Natural killer cell (primary cell): ENCODE results near the gene NFKBIB. TPM values are rescaled to one million over a fixed set of nuclear protein-coding genes. Genes with fewer than 3 reads are reported as not detected.

Experiments used
- ATAC-seq, 3 donors: fragments of 150-1000 bp in 2 of 3; fragments of 200-7000 bp in 1 of 3; cut with Tn5 transposase; 1 replicate in 1 of 3; 2 replicates in 2 of 3; pipeline ENCODE4 v1.10.0; 2021; ENCODE audit warnings: mild to moderate bottlenecking in 2 of 3, moderate library complexity in 2 of 3
- DNase-seq, 2 donors: peaks; one replicate each; pipeline versions ENCODE4 v3.0.0 to v3.0.0-alpha.2; 2013 to 2021; ENCODE audit warnings: mixed read lengths in 1 of 2
- H3K27ac ChIP-seq: one replicate; pipeline ENCODE4 v1.5.1; 2013; ENCODE audit warnings: mild to moderate bottlenecking, low read length
- H3K27me3 ChIP-seq: one replicate; pipeline ENCODE4 v1.6.1; 2013; ENCODE audit warnings: low read length; ENCODE audit not compliant: control insufficient read depth, insufficient read depth
- H3K36me3 ChIP-seq: one replicate; pipeline ENCODE4 v1.6.1; 2013; ENCODE audit warnings: low read length; ENCODE audit not compliant: control insufficient read depth, insufficient read depth
- H3K4me1 ChIP-seq: one replicate; pipeline ENCODE4 v1.6.1; 2013; ENCODE audit warnings: low read length; ENCODE audit not compliant: control insufficient read depth, insufficient read depth
- H3K4me3 ChIP-seq: one replicate; pipeline ENCODE4 v1.5.1; 2013; ENCODE audit warnings: low read length
- H3K9me3 ChIP-seq: one replicate; pipeline ENCODE4 v1.6.1; 2013; ENCODE audit warnings: low read length; ENCODE audit not compliant: control insufficient read depth, insufficient read depth
- H3K27ac Mint-ChIP-seq, 2 donors: one replicate each; pipeline ENCODE4 v1.8.0; 2022; ENCODE audit warnings: mild to moderate bottlenecking in 2 of 2, mixed read lengths in 2 of 2, moderate library complexity in 1 of 2
- H3K27me3 Mint-ChIP-seq, 2 donors: one replicate each; pipeline ENCODE4 v1.8.0; 2022; ENCODE audit warnings: low read depth in 2 of 2, mixed read lengths in 2 of 2
- H3K36me3 Mint-ChIP-seq: one replicate; pipeline ENCODE4 v1.8.0; 2022; ENCODE audit warnings: mixed read lengths
- H3K4me1 Mint-ChIP-seq, 2 donors: one replicate each; pipeline ENCODE4 v1.8.0; 2022; ENCODE audit warnings: mixed read lengths in 2 of 2
- H3K4me3 Mint-ChIP-seq: one replicate; pipeline ENCODE4 v1.8.0; 2022; ENCODE audit warnings: mild to moderate bottlenecking, moderate library complexity, mixed read lengths
- H3K9me3 Mint-ChIP-seq, 2 donors: one replicate each; pipeline ENCODE4 v1.8.0; 2022; ENCODE audit warnings: mixed read lengths in 2 of 2
- CTCF ChIP-seq: fragments of 200-600 bp; IDR thresholded peaks from one replicate; pipeline ENCODE4 v1.8.0; 2022; ENCODE audit warnings: antibody characterized with exemption
- WGBS: methylation state at CpG from one replicate; pipeline ENCODE4 v1.1.7; 2013; ENCODE audit warnings: missing lambda C conversion rate; ENCODE audit not compliant: insufficient coverage; 5-methylcytosine and 5-hydroxymethylcytosine counted together
- intact Hi-C: fragments of 100-400 bp; cut with micrococcal nuclease; formaldehyde crosslinking; loops from one replicate; pipeline ENCODE4 v1.14.2; 2022
- total RNA-seq, 4 donors: library from RNA; stranded (reverse); fragments of 120-200 nt in 1 of 4; gene quantifications; one replicate each; pipeline versions ENCODE4 v1.2.3 to v1.2.4, GENCODE V29; 2013 to 2022

NFKBIB gene
- total RNA-seq, 3 donors from 2014 or later (not counting 1 experiment from before 2014, with no cell fraction given), result 78.0 to 125 (median 118) TPM

- no peak overlapping the region for H3K4me3 ChIP-seq
- Mint-ChIP-seq H3K4me3 (no peak overlapping the region), H3K27ac (no peak overlapping the region), H3K36me3 (no peaks in the 10 kb centered on the region), H3K27me3 (peaks cover 8 to 13% of the 10 kb centered on the region in 2 donors), H3K4me1 (peaks cover 6 to 20% of the 10 kb centered on the region in 2 donors), H3K9me3 (no peaks in the 10 kb centered on the region)
- no peak for DNase-seq
- H3K36me3 ChIP-seq, result no peaks in the 10 kb centered on the region
- H3K27me3 ChIP-seq, result peaks cover 2% of the 10 kb centered on the region
- TF ChIP-seq CTCF, result no peak
- peaks cover 18% of the 10 kb centered on the region for H3K4me1 ChIP-seq
- WGBS, result 75% methylated on average over 4 of the region's 4 CpGs
- H3K9me3 ChIP-seq, result no peaks in the 10 kb centered on the region
- no peak overlapping the region for H3K27ac ChIP-seq
- no peak for ATAC-seq
- intact Hi-C loops, result no loop called here
These were observed 53.9 kb downstream of the NFKBIB start for GRCh38 chr19:38953677-38954076.

- Mint-ChIP-seq H3K27ac (no peak overlapping the region), H3K27me3 (peaks cover 8 to 13% of the 10 kb centered on the region in 2 donors), H3K36me3 (no peaks in the 10 kb centered on the region), H3K4me3 (no peak overlapping the region), H3K9me3 (no peaks in the 10 kb centered on the region), H3K4me1 (peaks cover 6 to 7% of the 10 kb centered on the region in 2 donors)
- Histone ChIP-seq H3K27ac (no peak overlapping the region), H3K4me1 (peaks cover 5% of the 10 kb centered on the region), H3K4me3 (no peak overlapping the region), H3K27me3 (no peaks in the 10 kb centered on the region), H3K36me3 (no peaks in the 10 kb centered on the region), H3K9me3 (no peaks in the 10 kb centered on the region)
- no peak for TF ChIP-seq CTCF
- no peak for DNase-seq
- intact Hi-C loops, result no loop called here
- 93% methylated on average over 2 of the region's 2 CpGs for WGBS
- ATAC-seq, result no peak
These were observed 56.5 kb downstream of the NFKBIB start for GRCh38 chr19:38956264-38956663.

GRCh38 chr19:38958301-38958700 is 58.5 kb downstream of the NFKBIB start:
- Mint-ChIP-seq H3K27me3 (peaks cover 0 to 7% of the 10 kb centered on the region in 2 donors), H3K9me3 (no peaks in the 10 kb centered on the region), H3K27ac (no peak overlapping the region), H3K4me3 (no peak overlapping the region), H3K4me1 (peaks cover 5 to 8% of the 10 kb centered on the region in 2 donors), H3K36me3 (no peaks in the 10 kb centered on the region)
- Histone ChIP-seq H3K27me3 (no peaks in the 10 kb centered on the region), H3K9me3 (no peaks in the 10 kb centered on the region), H3K36me3 (no peaks in the 10 kb centered on the region), H3K4me1 (peaks cover 3% of the 10 kb centered on the region), H3K27ac (no peak overlapping the region), H3K4me3 (no peak overlapping the region)
- DNase-seq (no peak), ATAC-seq (no peak)
- no peak for TF ChIP-seq CTCF
- intact Hi-C loops, result no loop called here
- WGBS, result 88% methylated on average over 2 of the region's 2 CpGs

Other genes starting within 250 kb of the NFKBIB start
- 10 to 100 TPM in 2 of 3 donors, 1 to 10 TPM in 1; 7.4 to 51.0 (median 26.7) TPM for gene CAPN12, start 155.5 kb upstream of the NFKBIB start, total RNA-seq
- not detected for gene LGALS7, start 126.5 kb upstream of the NFKBIB start, total RNA-seq
- gene LGALS7B, start 110.8 kb upstream of the NFKBIB start, total RNA-seq, result not detected
- 1 to 10 TPM; 4.2 to 4.8 (median 4.6) TPM for gene LGALS4, start 87.0 kb upstream of the NFKBIB start, total RNA-seq
- gene ECH1, start 68.2 kb upstream of the NFKBIB start, total RNA-seq, result 100 to 1,000 TPM; 114 to 145 (median 119) TPM
- 100 to 1,000 TPM; 636 to 800 (median 702) TPM for gene HNRNPL, start 50.0 kb upstream of the NFKBIB start, total RNA-seq
- 10 to 100 TPM; 59.7 to 65.6 (median 59.7) TPM for gene RINL, start 21.7 kb upstream of the NFKBIB start, total RNA-seq
- gene SIRT2, start 351 bp upstream of the NFKBIB start, total RNA-seq, result 100 to 1,000 TPM; 171 to 283 (median 208) TPM
- gene CCER2, start 12.2 kb downstream of the NFKBIB start, total RNA-seq, result 1 to 10 TPM; 1.3 to 3.7 (median 2.3) TPM
- 10 to 100 TPM; 25.4 to 53.0 (median 38.9) TPM for gene SARS2, start 30.8 kb downstream of the NFKBIB start, total RNA-seq
- gene MRPS12, start 31.0 kb downstream of the NFKBIB start, total RNA-seq, result 10 to 100 TPM; 25.3 to 27.8 (median 26.7) TPM
- not detected for gene FBXO17, start 75.8 kb downstream of the NFKBIB start, total RNA-seq
- under 1 TPM in 2 of 3 donors, not detected in 1; 0.23 to 0.38 TPM for gene FBXO27, start 132.6 kb downstream of the NFKBIB start, total RNA-seq
- not detected for gene ACP7, start 184.4 kb downstream of the NFKBIB start, total RNA-seq
- 10 to 100 TPM in 2 of 3 donors, 1 to 10 TPM in 1; 6.7 to 13.4 (median 11.8) TPM for gene PAK4, start 225.8 kb downstream of the NFKBIB start, total RNA-seq